GM19239 (cell line): ENCODE results near the gene MTOR.
"Not testable (repeated sequence)": the region's sequence is repeated elsewhere in the genome, so short reads cannot be mapped to it uniquely, and the experiment has no call there.

Experiments used
- DNase-seq: peaks from one replicate; pipeline ENCODE4 v3.0.0; 2011; ENCODE audit warnings: low spot score; ENCODE audit not compliant: insufficient read length
- FAIRE-seq: peaks from 2 replicates; lab custom pipeline; 2011; peaks lifted over from hg19 to GRCh38; lab: Jason Lieb, UNC

MTOR gene

DNA sequence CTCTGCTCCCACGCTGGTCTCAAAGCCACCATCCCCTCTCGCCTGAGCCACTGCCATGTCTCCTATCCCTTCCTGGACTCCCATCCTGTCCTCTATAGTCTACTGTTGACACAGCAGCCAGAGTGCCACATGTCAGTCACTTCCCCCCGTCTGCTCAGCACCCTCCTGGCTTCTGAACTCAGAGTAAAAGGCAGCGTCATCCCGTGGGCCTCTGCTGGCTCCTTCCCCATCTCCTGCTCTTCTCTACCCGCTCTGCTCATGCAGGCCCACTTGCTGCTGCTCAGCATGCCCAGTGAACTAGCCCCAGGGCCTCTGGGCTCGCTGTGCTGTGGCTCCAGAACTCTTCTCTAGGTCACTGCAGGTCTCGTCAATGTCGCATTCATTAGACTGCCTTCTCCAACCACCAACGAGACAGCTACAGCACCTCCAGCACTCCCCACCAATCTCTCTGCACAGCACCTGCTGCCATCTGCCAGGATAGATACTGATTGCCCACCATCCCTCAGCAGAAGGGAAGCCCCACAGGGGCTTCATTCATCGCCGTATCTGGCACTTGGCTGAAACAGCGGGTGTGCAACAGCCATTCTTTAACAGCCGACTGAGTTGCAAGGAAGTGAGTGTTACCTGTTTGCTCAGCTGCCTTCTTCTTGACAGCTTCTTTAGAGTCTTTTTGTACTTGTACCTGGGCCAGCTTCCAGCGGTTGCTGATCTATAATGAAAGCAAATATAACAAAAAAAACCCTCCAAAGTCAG lies 190.7 kb downstream of the MTOR start:
- FAIRE-seq (no peak), DNase-seq (no peak)

DNA sequence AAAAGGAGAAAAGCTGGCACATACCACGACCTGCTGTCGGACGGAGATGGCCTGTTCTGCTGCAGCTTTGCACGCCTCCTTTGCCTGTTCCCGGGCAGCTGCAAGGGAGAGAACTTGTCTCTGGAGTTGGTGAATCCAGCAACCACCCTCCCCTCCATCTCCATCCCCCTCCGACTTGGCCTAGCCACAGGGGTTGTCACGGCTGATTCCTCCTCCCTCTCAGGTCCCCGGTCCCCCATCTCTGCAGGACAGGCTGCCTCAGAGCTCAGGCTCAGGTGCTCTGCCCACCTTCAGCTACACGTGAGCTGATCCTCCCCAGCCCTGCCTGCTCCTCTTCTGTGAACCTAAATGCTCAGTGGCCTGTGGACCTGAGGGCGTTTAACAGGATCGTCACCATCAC lies 191.5 kb downstream of the MTOR start:
- DNase-seq (no peak), FAIRE-seq (no peak)

DNA sequence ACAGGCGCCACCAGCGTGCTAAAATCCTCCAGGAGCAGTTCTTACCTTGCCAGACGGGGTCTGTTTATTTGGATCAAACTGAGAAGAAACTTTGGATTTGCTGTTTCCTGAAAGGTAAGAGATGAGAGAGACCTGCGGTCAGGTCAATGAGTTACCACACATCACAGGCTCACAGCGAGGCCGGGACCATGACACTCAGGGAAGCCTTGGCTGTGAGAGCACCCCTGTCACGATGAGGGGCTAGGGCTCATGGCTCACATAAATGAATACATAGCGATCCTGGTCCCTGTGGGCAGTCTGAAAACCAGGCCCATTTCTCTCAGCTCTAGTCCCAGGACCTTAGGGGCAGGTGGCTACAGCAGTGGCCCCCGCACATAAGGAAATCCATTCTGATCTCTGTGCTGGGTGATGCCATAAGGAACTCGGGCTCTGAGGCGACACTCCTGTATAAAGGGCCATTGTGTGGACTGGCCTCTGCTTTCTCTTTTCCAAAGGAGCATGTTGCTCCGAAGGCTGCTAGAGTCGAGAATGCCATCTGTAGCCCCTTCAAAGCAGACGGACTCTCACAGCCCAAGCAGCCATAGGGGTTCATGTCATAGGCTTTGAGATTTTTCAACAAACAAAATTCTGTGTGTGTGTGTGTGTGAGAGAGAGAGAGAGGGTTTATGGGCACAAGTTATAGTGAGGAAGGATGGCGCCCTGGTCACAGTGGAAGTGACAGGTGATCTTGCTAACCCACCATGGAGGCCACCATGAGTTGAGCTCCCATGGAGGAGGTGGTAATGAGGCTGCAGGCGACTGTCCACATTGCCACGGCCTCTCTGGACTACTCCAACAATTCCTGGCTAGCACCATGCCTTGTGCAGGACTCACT lies 193.5 kb downstream of the MTOR start:
- FAIRE-seq: no peak
- no peak for DNase-seq

DNA sequence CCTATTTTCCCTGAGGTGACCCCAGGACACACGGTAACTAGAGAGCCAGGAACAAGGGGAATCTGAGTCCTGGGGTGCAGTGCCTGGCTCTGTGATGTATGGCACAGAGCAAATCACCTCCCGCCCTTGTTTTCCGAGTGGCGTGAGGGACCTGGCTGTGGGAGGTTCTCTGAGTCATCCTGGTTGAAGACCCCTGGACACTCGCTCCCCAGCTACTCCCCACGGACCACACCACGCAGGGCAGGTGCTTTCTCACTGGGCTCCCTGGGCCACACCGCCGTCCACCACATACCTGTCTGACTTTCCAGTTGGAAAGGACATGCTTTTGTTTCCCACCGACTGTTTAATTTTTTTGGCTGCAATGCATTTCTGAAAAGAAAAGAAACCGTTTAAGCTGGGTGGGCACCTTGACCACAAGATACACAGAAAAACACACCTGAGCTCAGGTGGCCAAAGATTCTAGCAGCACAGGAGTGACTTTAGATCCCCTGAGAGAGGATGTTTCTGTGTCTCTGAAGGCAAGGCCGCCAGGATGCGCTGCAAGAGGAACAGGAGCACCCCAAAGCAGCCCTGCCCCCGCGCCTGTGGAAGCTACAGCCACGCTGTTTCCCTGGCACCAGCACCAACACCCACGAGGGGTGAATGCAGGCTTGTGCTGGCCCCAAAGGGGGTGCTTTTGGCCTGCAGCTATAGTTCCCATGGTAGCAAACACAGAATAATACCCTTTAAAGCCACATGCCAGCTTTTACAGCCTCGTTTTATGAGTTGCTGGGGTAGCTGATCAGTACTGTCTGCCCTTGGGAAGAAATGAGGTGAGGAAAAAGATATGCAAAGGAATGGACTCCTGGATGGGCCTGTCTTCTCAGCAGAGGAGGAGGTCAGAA lies 194.4 kb downstream of the MTOR start:
- DNase-seq (no peak), FAIRE-seq (no peak)

DNA sequence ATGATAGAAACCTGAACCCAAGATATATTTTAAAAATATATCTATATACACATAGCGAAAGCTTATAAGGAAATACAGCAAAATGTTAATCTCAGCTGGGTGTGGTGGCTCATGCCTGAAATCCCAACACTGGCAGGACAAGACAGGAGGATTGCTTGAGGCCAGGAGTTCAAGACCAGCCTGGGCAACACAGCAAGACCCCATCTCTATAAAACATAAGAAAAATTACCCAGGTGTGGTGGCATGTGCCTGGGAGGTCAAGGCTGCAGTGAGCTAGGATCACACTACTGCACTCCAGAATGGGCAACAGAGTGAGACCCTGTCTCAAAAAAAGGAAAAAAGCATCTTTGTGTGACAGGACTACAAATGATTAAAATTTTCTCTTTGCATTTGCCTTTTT lies 196.6 kb downstream of the MTOR start:
- FAIRE-seq: no peak

DNA sequence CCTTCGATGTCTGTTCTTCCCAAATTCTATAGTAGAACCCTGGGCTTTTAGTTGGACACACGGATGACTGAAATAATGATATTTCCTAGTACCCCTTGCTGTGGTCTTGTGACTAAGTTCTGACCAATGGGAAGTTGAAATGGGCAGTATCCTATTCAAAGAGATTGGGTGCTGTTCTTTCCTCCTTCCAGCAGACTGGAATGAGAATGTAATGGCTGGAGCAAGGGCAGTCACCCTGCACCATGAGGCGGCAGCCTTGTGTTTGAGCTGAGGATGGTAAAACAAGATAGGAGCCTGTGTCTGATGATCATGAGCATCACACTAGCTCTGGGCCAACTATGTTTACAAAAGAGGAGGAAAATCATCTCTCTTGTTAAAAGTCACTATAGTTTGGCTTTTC lies 197.4 kb downstream of the MTOR start:
- DNase-seq: no peak
- no peak for FAIRE-seq

More for the DNA sequence above, 196.6 kb downstream of the MTOR start:
- no peak for DNase-seq

DNA sequence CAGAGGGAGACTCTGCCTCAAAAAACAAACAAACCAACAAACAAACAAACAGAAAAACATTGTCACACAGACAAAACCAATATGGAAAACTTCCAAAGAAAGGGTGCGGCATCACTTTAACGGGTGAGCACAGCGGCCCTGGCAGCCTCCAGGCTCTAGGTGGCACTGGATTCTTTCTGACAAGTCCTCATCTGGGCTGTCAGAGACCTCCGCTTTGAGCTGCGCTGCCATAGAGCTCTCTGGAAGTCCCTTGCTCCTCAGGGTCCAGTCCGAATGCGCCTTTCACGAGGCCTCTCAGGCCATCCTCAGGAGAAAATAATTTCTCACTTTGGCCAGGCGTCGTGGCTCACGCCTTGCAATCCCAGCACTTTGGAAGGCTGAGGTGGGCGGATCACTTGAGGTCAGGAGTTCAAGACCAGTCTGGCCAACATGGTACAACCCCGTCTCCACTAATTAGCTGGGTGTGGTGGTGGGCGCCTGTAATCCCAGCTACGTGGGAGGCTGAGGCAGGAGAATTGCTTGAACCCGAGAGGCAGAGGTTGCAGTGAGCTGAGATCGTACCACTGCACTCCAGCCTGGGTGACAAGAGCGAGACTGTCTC lies 198.3 kb downstream of the MTOR start:
- FAIRE-seq, DNase-seq: not testable (repeated sequence)

DNA sequence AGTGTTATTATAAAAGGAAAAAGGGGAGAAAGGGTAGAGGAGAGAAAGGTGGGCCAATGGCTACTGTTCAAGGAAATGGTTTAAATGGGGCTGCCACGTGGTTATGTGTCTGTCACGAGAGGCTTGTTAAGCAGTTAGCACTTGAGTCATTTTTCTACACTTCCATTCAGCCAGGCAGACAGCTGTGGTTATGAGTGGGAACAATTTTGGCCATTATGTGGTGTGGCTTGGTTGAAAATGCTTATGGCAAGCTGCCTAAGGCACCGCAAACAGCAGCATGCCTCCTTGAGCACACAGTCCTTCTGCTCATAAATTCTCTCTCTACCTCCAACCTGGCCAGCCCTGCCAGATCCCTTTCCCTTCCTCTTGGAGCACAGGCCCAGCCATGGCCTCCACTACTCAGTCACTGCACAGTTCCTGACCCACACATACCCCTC lies 199.4 kb downstream of the MTOR start:
- DNase-seq (peak; percentile 47), FAIRE-seq (peak; percentile 90)

DNA sequence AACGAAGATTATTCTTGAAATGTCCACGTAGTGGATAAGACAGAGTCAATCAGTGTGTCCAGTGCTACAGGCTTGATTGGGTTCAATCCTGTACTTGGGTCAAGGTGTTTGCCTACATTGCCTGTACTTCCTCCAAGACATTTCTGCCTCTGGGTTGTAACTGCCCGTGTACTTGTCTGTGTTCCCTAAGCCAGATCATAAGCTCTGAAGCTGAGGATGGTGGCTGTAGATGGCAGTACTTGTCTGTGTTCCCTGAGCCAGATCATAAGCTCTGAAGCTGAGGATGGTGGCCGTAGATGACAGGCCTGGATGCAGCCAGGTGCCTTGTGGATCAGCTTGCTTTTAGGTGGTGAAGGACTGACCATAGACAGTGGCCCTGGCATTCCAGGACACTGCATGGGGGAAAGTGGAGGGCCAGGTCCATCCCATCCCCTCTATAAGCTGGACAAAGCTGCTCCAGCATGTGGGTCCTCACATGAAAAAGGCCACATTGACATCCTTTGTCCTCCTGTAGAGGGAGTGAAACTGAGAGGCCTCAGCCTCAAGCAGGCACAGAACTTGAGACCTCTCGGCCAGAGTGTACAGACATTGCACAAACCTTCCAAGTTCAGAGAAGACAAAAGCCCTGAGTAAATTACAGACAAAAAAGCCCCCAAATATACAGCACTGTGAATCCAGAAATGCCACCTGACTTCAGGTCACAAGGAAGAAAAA lies 200.5 kb downstream of the MTOR start:
- peak; percentile 44 for FAIRE-seq

DNA sequence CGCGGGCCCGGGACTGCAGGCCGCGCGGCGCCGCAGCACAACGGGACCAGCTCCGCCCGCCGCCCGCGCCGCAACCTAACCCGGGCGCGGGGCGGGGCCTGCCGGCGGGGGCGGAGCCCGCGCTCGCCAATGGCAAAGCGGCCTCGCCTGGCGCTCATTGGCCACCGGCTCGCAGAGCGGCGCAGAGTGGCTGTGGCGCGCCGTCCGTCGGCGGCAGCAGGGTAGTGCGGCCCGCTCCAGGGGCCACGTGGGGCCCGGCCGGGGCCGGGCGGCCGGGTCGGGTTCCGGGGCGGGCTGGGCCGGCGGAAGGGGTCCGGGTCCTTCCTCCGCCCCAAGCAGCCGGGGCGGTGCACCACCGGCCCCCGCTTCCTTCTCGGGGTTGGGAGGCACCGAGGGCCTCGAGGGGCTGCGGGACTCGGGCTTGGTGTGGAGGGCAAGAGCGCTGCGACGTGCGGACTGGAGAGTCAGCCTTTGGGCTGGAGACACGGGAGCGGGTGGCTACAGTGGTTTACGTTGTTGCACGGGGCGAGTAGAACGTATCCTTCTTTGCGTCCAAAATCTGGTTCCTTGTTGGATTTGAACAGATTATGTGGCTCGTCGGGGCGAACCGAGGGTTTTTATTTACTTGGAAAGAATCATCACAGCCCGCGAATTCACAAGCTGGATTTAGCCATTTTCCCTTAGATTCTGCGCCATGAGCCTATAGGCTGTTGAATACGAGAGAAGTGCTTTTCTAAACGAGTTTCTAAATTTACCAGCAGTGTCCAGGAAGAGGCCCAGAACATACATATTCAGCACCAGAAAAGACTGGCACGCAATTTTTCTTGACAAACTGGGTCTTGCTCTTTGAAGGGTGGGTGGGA lies 202.2 kb downstream of the MTOR start, which contains the start of gene SRM:
TSS of gene SRM (minus strand) at position 51 of the 863 bp plus-strand sequence. CDS start 75 bp downstream, outside the sequence.
- DNase-seq: peak; percentile 100
- peak; percentile 83 for FAIRE-seq

More for the DNA sequence above, 200.5 kb downstream of the MTOR start:
- DNase-seq: no peak

DNA sequence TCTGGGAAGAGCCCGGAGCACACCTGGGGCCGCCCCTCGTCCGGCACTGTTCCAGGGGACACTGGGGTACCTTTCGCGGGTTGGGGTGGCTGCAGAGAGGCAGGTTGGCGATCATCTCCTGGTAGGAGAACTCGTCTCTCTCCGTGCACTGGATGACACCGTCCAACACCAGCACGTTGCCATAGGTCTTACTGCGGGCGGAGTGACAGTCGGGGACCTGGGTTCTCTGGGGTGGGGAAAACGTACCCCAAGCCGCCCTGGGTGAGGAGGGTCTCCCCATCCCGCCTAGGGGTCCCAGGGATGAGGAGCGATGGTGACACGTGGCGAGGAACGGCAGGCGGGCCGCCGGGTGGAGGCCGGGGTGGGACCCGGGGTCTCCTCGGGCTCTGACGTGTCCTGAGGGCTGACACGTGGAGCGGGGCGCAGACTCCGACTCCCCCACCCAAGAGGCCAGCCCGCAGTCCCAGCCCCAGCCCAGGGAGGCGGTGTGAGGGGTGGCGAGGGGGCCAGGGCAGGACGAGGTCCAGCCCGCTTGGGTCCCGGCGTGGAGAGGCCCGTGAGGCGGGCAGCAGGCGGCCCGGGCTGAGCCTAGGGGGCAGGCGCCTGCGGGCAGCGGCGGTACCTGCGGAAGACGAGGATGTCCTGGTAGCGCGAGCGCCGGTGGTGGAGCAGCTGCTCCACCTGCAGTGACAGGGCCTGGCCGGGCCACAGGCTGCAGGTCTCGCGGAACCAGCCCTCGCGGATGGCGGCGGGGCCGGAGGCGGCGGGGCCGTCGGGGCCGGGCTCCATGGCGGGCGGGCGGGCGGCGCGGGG lies 203.0 kb downstream of the MTOR start:
- no peak for FAIRE-seq
- no peak for DNase-seq

DNA sequence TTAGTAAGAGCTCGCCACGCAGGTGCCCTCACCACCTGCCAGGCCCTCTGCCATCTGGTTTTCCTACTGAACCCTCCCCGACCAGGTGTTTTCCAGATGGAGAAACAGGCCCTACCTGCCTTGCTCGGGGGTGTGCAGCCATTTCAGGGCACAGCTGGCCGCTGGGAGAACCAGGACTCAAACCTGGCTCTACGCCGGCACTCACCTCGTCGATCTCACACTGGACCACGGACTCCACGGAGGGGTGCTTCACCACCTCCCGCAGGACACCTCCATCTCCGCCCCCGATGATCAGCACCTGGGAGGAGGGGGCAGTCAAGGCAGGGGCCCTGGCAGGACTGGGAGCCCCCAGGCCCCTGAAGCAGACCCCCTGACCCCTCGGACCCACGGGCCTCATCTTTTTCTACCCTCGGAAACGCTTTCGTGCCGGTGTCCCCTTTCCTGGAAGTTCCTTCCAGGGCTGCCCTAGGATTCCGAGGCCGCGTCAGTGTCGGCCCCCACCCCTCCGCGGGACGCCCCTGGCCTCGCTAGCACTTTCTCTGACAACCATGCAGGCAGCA lies 203.7 kb downstream of the MTOR start:
- no peak for DNase-seq
- no peak for FAIRE-seq

DNA sequence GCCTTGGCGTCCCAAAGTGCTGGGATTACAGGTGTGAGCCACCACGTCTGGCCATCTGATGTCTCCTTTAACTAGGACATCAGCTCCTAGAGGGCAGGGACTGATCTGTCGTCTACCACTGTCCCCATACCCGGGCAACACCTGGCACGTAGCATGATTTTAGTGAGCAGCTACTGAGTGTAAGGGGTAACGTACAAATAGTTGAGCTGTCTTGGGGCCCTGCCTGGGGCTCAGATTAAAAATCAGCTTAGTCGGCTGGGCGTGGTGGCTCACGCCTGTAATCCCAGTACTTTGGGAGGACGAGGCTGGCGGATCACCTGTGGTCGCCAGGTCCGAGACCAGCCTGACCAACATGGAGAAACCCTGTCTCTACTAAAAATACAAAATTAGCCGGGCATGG lies 204.3 kb downstream of the MTOR start:
- FAIRE-seq (no peak), DNase-seq (no peak)

DNA sequence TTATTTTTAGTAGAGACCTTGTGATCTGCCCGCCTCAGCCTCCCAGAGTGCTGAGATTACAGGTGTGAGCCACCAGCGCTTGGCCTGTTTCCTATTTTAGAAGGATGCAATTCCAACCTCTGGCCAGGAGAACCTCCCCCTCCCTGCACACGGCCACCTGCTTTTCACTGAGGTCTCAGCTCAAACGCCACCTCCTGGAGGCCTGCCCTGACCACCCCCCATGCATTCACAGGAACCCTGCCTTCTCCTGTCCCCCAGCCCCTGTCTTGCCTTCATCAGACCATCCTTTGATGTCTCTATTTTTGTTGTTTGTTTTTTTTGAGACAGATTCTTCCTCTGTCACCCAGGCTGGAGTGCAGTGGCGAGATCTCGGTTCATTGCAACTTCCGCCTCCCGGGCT lies 204.9 kb downstream of the MTOR start:
- DNase-seq: no peak
- no peak for FAIRE-seq
